Endothelial cell of umbilical vein (primary cell): ENCODE data around the gene NCOA7. TPM values are rescaled to one million over a fixed set of nuclear protein-coding genes. Genes with fewer than 3 reads are reported as not detected.
A peak's percentile ranks its signal among the peaks of the same experiment; 100 is the strongest.

Source experiments
- BruUV-seq: library from RNA; stranded (reverse); fragments of 400-500 nt; replicated peaks from 2 replicates; lab custom pipeline; 2021; lab: Mats Ljungman, UMichigan
- CTCF ChIA-PET: fragments of 300-600, 350-600 bp; sonication (Branson Sonifier 250); formaldehyde crosslinking; loops from one replicate; lab custom pipeline; 2021; ENCODE audit warnings: antibody characterized with exemption, inconsistent platforms; lab: Charles Lee
- POLR2A ChIA-PET: fragments of 300-600, 350-600 bp; sonication (Branson Sonifier 250); formaldehyde crosslinking; loops from one replicate; lab custom pipeline; 2021; ENCODE audit warnings: antibody characterized with exemption, inconsistent platforms; lab: Charles Lee
- DNase-seq: peaks from one replicate; pipeline ENCODE4 v3.0.0-alpha.2; 2011; ENCODE audit warnings: low read depth, low spot score
- FAIRE-seq: peaks from 2 replicates; lab custom pipeline; 2011; peaks lifted over from hg19 to GRCh38; lab: Jason Lieb, UNC
- H2AFZ ChIP-seq: 2 replicates; pipeline ENCODE4 v1.6.0; 2012; ENCODE audit warnings: low read depth, low read length, control low read depth, inconsistent platforms
- H3K27ac ChIP-seq: 2 replicates; pipeline ENCODE4 v1.5.1; 2011; ENCODE audit warnings: low read depth, mild to moderate bottlenecking, control low read depth, low read length, moderate library complexity; ENCODE audit not compliant: insufficient read depth
- H3K27me3 ChIP-seq, 2 experiments: 2 replicates each; pipeline versions ENCODE4 v1.6.0 to v1.6.1; 2011; ENCODE audit warnings: low read length in 2 of 2, mixed read lengths in 1 of 2; ENCODE audit not compliant: control insufficient read depth in 2 of 2, insufficient read depth in 2 of 2
- H3K36me3 ChIP-seq, 2 experiments: 2 replicates in 1 of 2; 3 replicates in 1 of 2; pipeline ENCODE4 v1.5.1; 2011; ENCODE audit warnings: low read length in 2 of 2, mild to moderate bottlenecking in 1 of 2, moderate library complexity in 1 of 2; ENCODE audit not compliant: control insufficient read depth in 2 of 2, insufficient read depth in 2 of 2; ENCODE audit errors: extremely low read depth in 1 of 2
- H3K4me1 ChIP-seq: 3 replicates; pipeline ENCODE4 v1.5.1; 2011; ENCODE audit warnings: mild to moderate bottlenecking, low read length; ENCODE audit not compliant: control insufficient read depth, insufficient read depth; ENCODE audit errors: extremely low read depth
- H3K4me2 ChIP-seq: 2 replicates; pipeline ENCODE4 v1.6.1; 2011; ENCODE audit warnings: low read length, control low read depth, mixed read lengths; ENCODE audit not compliant: insufficient read depth
- H3K4me3 ChIP-seq, 3 experiments: fragments of 200-600 bp in 1 of 3; sonication (generic), shearing (Covaris generic) in 1 of 3; replicated peaks in 1 of 3; 2 replicates each; pipeline ENCODE4 v1.5.1; 2011 to 2016; ENCODE audit warnings: control low read depth in 3 of 3, low read length in 3 of 3, mild to moderate bottlenecking in 2 of 3, inconsistent platforms in 1 of 3, low read depth in 1 of 3, moderate library complexity in 1 of 3; ENCODE audit not compliant: insufficient read depth in 1 of 3
- H3K79me2 ChIP-seq: 2 replicates; pipeline ENCODE4 v1.6.0; 2012; ENCODE audit warnings: low read length, inconsistent platforms; ENCODE audit not compliant: control insufficient read depth, insufficient read depth
- H3K9ac ChIP-seq: replicated peaks from 2 replicates; pipeline ENCODE3; 2011; ENCODE audit warnings: low read length, control low read depth; ENCODE audit not compliant: insufficient read depth; ENCODE audit errors: extremely low read depth
- H3K9me1 ChIP-seq: replicated peaks from 3 replicates; pipeline ENCODE4 v1.6.0; 2011; ENCODE audit warnings: mild to moderate bottlenecking, low read length; ENCODE audit not compliant: control insufficient read depth, insufficient read depth; ENCODE audit errors: extremely low read depth
- H3K9me3 ChIP-seq: replicated peaks from 2 replicates; pipeline ENCODE4 v1.5.1; 2012; ENCODE audit warnings: low read length, inconsistent platforms; ENCODE audit not compliant: control insufficient read depth, insufficient read depth
- H4K20me1 ChIP-seq: replicated peaks from 2 replicates; pipeline ENCODE3; 2011; ENCODE audit warnings: mild to moderate bottlenecking, low read length; ENCODE audit not compliant: control insufficient read depth, insufficient read depth; ENCODE audit errors: extremely low read depth
- CTCF ChIP-seq, 2 donors: IDR thresholded peaks; 1 replicate in 1 of 2; 2 replicates in 1 of 2; pipeline ENCODE4 v1.5.1; 2011; ENCODE audit warnings: low read length in 2 of 2, mild to moderate bottlenecking in 2 of 2, moderate library complexity in 2 of 2, control low read depth in 1 of 2, inconsistent platforms in 1 of 2, low read depth in 1 of 2; ENCODE audit not compliant: insufficient read depth in 1 of 2; ENCODE audit errors: extremely low read depth in 1 of 2
- MAX ChIP-seq: IDR thresholded peaks from 2 replicates; pipeline ENCODE4 v1.6.1; 2011; ENCODE audit not compliant: insufficient read depth, insufficient read length
- dilution Hi-C: fragments of 300-500 bp; cut with MboI; formaldehyde crosslinking; loops from one replicate; pipeline ENCODE4 v1.15.0; 2019; ENCODE audit warnings: low sequenced_read_pairs; ENCODE audit not compliant: extremely low pct_ligation_motif_present
- intact Hi-C: fragments of 100-400 bp; cut with micrococcal nuclease; formaldehyde crosslinking; loops from one replicate; pipeline ENCODE4 v1.10.0; 2022
- polyA plus RNA-seq, 4 experiments: library from polyadenylated mRNA; depleted of rRNA in 3 of 4; stranded (reverse) in 3 of 4; unstranded in 1 of 4; fragments of >200 nt; gene quantifications; 2 replicates each; pipeline versions ENCODE4 v1.2.1 to v1.2.3, GENCODE V29; 2011 to 2012; ENCODE audit warnings: missing spikeins in 1 of 4
- total RNA-seq: library from RNA; stranded (reverse); gene quantifications from 2 replicates; pipeline ENCODE4 v1.2.3, GENCODE V29; 2021

Gene NCOA7
- total and polyA plus RNA-seq, 2 donors (not counting 3 experiments of a cell fraction or from before 2014, with no cell fraction given) = 27.7 to 71.2 TPM

DNA sequence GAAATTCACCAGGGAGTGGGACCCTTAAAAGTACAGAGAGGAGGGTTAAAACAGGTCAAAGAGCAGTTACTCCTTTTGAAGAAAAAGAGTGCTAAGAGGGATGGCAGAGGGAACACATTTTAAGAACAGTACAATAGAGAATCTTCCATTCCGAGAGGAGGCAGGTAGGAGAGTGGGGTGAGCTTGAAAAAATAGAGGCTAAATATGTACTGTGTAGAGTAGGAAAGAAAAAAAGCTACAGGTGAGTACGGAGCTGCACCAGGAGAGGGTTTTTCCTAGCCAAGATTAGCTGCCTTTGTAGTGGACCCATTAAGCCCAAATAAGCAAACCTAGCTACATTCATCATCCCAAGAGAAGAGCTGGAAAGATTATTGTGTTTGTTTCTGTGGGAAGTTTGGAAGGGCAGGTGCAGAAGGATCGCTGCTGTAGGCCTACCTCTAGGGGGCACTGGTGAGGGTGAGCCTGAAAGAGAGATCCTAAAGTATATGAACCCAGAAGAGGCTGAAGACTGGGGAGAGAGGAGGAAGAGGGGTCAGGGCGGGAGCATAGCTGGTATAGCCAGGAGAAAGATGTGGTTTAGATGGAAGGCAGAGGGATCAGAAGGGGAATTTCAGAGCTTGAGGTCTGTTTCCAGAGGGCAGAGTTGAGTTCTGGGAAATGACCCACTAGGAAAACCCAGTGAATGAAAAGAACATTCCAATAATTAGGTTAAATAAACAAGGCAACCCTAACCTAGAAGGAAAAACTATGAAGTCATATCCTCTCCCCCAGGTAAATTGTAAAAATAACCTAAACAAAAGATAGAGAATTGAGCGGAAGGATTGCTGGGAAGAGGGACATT, 115.6 kb downstream of the NCOA7 start:
- ChIA-PET CTCF (interaction anchor here (0.6 to 12.9 kb wide), 23 partner anchors 9 to 125 kb away, joined by 3 to 123 read pairs (median 5); partner anchors contain the start of genes HINT3 and NCOA7), POLR2A (interaction anchor here (0.7 kb wide), 1 partner anchor 80 kb away, joined by 3 read pairs; the partner anchor contains the start of gene TRMT11)
- Histone ChIP-seq H3K4me1 (peaks cover 26% of the 10 kb centered on the region), H3K36me3 (peaks cover 7 to 18% of the 10 kb centered on the region in 2 experiments), H4K20me1 (no peaks in the 10 kb centered on the region), H3K27ac (no peak overlapping the region), H3K9me1 (peaks cover 2% of the 10 kb centered on the region), H3K79me2 (no peaks in the 10 kb centered on the region), H2AFZ (no peak overlapping the region), H3K9ac (no peak overlapping the region), H3K27me3 (no peaks in the 10 kb centered on the region), H3K4me2 (no peak overlapping the region), H3K9me3 (no peaks in the 10 kb centered on the region), H3K4me3 (no peak overlapping the region)
- TF ChIP-seq MAX (no peak), CTCF (IDR thresholded peaks at IDR 0.05; ENCODE audit: extremely low read depth in 1 of 2, insufficient read depth in 1 of 2, low read depth in 1 of 2, low read length in 2 of 2) (peak; percentile 80 to 83)
- dilution Hi-C loops (no loop called here), intact Hi-C loops (loop anchor here (1.0 to 5.0 kb wide), 2 partner anchors 50 to 114 kb away; partner anchors contain the start of genes HINT3 and NCOA7)
- no TSS peak for BruUV-seq
- DNase-seq = peak; percentile 65
- no peak for FAIRE-seq
